ENCODE measurements around the gene PCGF3.
A peak's percentile ranks its signal among the peaks of the same experiment; 100 is the strongest.

Gene PCGF3

DNA sequence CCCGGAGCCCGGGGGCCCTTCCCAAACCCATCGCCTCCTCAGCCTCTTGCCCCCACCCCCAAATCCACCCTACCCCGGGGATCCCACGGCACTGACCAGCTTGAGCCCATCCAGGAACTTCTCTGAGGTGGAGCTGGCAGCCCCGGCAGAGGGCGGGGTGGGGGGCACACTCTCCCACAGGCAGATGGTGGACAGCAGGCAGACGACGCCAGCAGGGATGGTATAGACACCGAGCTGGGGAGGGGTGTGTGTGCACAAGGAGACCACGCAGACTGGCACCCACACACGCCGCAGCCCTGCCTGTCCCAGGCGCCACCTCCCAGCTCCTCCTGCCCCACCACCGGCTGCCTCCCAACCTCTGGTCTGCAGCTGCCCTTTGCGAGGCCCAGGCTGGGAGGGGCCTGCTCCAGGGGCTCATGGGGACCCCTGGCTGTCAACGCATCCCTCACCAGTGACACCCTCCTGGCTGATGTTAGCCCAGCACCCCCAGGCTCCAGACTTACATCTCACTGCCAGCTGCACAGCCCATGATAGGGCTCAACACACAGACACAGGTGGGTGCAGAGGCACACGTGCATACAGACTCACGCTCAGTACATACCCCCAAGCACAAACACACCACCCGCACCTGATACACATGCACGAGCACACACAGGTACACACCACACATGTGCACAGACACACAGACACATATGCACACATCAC, 20.9 kb upstream of the PCGF3 start:
- no peak for DNase-seq (ENCODE audit: low read depth, low spot score)
- H3K4me3 ChIP-seq (ENCODE audit: low read depth, low read length), result no peak overlapping the region
- TF ChIP-seq, protein P1, sequence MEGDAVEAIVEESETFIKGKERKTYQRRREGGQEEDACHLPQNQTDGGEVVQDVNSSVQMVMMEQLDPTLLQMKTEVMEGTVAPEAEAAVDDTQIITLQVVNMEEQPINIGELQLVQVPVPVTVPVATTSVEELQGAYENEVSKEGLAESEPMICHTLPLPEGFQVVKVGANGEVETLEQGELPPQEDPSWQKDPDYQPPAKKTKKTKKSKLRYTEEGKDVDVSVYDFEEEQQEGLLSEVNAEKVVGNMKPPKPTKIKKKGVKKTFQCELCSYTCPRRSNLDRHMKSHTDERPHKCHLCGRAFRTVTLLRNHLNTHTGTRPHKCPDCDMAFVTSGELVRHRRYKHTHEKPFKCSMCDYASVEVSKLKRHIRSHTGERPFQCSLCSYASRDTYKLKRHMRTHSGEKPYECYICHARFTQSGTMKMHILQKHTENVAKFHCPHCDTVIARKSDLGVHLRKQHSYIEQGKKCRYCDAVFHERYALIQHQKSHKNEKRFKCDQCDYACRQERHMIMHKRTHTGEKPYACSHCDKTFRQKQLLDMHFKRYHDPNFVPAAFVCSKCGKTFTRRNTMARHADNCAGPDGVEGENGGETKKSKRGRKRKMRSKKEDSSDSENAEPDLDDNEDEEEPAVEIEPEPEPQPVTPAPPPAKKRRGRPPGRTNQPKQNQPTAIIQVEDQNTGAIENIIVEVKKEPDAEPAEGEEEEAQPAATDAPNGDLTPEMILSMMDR (IDR thresholded peaks at IDR 0.05; ENCODE audit: low read depth, low read length), result no peak
- in situ Hi-C loops (cut with HindIII; ENCODE audit: low sequenced_read_pairs), result no loop called here

DNA sequence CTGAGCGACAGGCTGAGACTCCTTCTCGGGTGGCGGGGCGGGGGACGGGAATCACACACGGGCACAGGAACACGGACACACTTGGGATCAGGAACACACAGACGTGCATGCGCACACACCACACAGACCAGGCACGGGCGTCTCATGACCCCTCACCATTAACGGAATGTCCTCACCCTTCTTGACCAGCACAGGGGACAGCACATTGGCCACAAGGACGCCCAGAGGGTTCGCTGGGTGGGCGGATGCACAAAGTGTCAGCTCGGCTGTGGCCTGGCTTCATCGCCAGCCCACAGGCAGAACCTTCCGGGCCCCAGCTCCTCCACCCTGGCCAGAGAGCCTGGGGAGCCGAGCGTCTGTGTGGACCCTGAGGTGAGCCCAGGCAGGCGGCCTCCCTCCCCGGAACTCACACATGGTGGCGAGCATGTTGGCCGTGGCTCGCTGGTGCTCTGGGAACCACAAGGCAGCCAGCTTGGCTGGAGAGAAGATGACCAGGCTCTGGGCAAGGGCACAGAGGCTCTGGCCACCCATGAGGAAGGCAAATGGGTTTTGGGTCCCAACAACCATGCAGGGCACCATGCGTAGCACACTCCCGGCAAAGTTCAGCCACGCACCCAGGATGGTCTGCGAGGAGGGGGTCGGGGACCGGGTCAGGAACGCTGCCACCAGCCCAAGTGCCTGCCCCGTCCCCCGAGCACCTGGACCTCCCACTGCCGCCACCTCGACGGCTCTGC, 19.8 kb upstream of the PCGF3 start:
- in situ Hi-C loops (cut with HindIII; ENCODE audit: low sequenced_read_pairs), result no loop called here
- H3K4me3 ChIP-seq (ENCODE audit: low read depth, low read length), result no peak overlapping the region
- TF ChIP-seq, protein P1 (IDR thresholded peaks at IDR 0.05; ENCODE audit: low read depth, low read length), result no peak
- no peak for DNase-seq (ENCODE audit: low read depth, low spot score)

DNA sequence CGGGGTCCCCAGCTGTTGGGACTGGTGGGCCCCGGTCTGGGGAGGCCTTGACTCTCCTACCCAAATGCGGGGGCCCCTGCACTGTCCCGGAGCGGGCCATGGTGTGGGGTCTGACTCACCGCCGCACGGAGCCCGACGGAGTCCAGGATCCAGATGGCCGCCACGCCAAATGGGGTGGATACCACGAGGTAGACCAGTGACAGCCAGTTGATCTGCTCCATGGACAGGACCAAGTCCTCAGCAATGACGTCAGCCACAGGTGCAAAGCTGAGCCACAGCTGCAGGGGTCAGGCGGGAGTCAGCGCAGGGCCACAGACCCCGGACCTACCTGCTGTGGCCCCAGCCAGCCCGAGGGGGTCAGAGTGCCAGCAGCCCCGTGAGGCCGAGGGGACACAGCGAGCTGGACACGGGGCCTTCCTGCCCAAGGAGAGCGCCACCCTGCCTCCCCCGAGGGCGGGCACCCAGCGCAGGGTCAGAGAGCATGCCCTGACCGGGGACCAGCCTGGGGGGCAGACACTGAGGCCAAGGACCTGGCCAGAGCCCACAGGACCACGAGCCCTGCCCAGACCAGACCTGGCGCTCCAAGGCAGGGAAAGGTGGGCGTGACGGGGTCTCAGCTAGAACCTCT, 19.1 kb upstream of the PCGF3 start:
- TF ChIP-seq, protein P1 (IDR thresholded peaks at IDR 0.05; ENCODE audit: low read depth, low read length), result no peak
- no peak overlapping the region for H3K4me3 ChIP-seq (ENCODE audit: low read depth, low read length)
- in situ Hi-C loops (cut with HindIII; ENCODE audit: low sequenced_read_pairs), result no loop called here
- DNase-seq (ENCODE audit: low read depth, low spot score), result no peak

DNA sequence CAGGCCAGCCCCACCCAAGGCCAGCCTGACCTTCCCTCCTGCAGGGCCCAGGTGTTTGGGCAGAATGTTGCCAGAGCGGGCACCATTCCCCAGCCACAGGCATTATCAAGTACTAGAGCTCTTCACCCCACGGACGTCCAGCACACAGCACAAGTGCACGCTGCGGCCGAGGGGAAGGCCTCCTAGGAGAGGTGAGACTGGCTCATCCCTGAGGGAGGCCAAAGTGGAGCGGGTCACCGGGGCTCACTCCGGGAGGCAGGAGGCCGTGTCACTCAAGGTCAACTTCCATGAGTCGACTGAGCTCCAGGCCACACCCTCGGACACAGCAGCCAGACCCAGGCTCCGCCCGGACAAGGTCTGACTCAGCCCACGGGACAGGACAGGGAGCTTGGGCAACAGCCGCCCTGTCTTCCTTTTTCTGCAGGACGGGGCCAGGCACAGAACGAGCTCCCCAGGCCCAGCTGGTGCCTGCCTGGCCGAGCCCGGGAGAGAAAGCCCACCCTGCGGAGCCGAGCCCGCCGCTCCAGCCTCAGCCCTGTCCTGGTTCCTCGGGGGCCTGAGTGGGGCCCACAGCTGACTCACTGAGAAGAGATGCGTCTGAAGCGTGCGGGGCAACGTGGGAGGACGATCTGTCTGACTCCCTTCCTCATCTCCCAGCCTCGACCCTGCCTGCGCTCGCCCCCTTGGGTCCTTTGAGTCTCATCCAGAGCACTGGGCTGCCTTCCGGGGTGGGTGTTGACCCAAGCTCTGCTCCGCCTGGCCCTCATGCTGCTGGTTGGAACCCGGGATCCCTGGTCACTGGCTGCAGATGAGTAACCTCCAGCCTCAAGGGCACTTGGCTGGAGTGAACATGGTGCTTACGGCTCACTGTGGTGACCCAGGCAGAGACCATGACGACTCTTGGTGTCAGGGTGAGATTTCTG, 18.3 kb upstream of the PCGF3 start:
- no peak overlapping the region for H3K4me3 ChIP-seq (ENCODE audit: low read depth, low read length)
- peak; percentile 78 for DNase-seq (ENCODE audit: low read depth, low spot score)
- TF ChIP-seq, protein P1 (IDR thresholded peaks at IDR 0.05; ENCODE audit: low read depth, low read length), result no peak
- in situ Hi-C loops (cut with HindIII; ENCODE audit: low sequenced_read_pairs), result no loop called here

DNA sequence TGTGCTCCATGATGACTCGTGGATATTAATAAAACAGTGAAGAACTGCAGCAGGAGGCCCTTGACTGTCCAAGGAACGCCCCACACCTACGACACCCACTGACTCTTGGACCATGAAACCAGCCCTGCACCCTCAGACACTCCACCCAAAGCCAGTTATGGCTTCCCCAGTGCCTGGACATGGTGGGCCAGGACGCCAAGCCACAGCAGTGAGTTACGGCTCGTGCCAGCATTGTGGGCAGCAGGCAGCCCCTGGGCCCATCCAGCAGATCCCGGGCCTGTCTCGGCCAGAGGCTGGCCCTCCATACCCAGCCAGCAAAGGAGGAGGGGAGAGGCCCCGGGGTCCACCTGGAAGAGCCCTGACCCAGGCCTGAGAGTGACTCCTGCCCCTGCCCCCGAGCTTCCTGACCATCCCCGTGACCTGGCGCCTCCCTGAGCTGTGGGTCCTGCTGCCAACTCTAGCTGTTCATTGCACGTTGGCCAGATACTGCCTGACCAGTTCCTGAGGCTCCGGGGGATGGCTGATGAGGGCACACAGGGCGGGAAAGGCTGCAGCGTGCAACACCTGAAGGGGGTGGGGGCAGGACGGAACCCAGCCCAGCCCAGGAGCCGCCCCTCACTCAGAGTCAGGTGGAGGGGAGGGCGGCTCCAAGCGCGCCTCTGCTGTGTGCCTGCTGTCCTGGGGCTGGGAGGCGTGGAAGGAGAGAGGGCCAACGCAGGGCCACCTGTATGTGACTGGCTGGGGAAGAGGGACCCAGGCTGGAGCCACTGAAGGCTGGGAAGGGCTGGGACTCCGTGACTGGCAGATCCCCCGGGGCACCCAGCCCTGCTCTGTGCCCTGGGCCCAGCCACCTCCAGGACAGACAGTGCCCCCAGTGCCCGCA, 17.4 kb upstream of the PCGF3 start:
- H3K4me3 ChIP-seq (ENCODE audit: low read depth, low read length), result peak overlapping the region; percentile 29
- no peak for DNase-seq (ENCODE audit: low read depth, low spot score)
- TF ChIP-seq, protein P1 (IDR thresholded peaks at IDR 0.05; ENCODE audit: low read depth, low read length), result no peak
- in situ Hi-C loops (cut with HindIII; ENCODE audit: low sequenced_read_pairs), result no loop called here
